Fibroblast of lung (primary cell): ENCODE measurements around the gene MTG2. TPM values are rescaled to one million over a fixed set of nuclear protein-coding genes. Genes with fewer than 3 reads are reported as not detected.

Experiments
- DNase-seq, 2 donors: peaks; one replicate each; pipeline versions ENCODE4 v3.0.0 to v3.0.0-alpha.2; 2010; ENCODE audit warnings: low read depth in 2 of 2
- H2AFZ ChIP-seq: 2 replicates; pipeline ENCODE4 v1.5.1; 2012; ENCODE audit warnings: low read length, control low read depth, inconsistent platforms
- H3K27ac ChIP-seq: 2 replicates; pipeline ENCODE4 v1.5.1; 2011; ENCODE audit warnings: low read length, control low read depth; ENCODE audit not compliant: insufficient read depth
- H3K27me3 ChIP-seq: 2 replicates; pipeline ENCODE4 v1.5.1; 2011; ENCODE audit warnings: mild to moderate bottlenecking, low read length; ENCODE audit not compliant: control insufficient read depth, insufficient read depth
- H3K36me3 ChIP-seq: 2 replicates; pipeline ENCODE4 v1.5.1; 2011; ENCODE audit warnings: low read length; ENCODE audit not compliant: control insufficient read depth, insufficient read depth
- H3K4me1 ChIP-seq: 2 replicates; pipeline ENCODE4 v1.5.1; 2011; ENCODE audit warnings: low read length; ENCODE audit not compliant: control insufficient read depth, insufficient read depth; ENCODE audit errors: extremely low read depth
- H3K4me2 ChIP-seq: 2 replicates; pipeline ENCODE4 v1.5.1; 2011; ENCODE audit warnings: low read length, control low read depth; ENCODE audit not compliant: insufficient read depth; ENCODE audit errors: extremely low read depth
- H3K4me3 ChIP-seq, 4 experiments: fragments of 200-600 bp in 1 of 4; sonication (generic) in 1 of 4; replicated peaks in 1 of 4; 2 replicates each; pipeline ENCODE4 v1.5.1; 2011 to 2016; ENCODE audit warnings: low read length in 4 of 4, low read depth in 3 of 4, mild to moderate bottlenecking in 3 of 4, control low read depth in 2 of 4, inconsistent platforms in 1 of 4, mixed read lengths in 1 of 4; ENCODE audit not compliant: insufficient read depth in 1 of 4; ENCODE audit errors: control extremely low read depth in 1 of 4
- H3K79me2 ChIP-seq: 2 replicates; pipeline ENCODE4 v1.5.1; 2012; ENCODE audit warnings: mild to moderate bottlenecking, low read length, inconsistent platforms; ENCODE audit not compliant: control insufficient read depth, insufficient read depth
- H3K9ac ChIP-seq: 2 replicates; pipeline ENCODE4 v1.5.1; 2011; ENCODE audit warnings: mild to moderate bottlenecking, low read length, control low read depth; ENCODE audit not compliant: insufficient read depth
- H3K9me3 ChIP-seq: 2 replicates; pipeline ENCODE4 v1.5.1; 2012; ENCODE audit warnings: low read depth, low read length; ENCODE audit not compliant: control insufficient read depth, insufficient read depth
- H4K20me1 ChIP-seq: 2 replicates; pipeline ENCODE4 v1.5.1; 2011; ENCODE audit warnings: low read length; ENCODE audit not compliant: control insufficient read depth, insufficient read depth; ENCODE audit errors: extremely low read depth
- EZH2 ChIP-seq: IDR thresholded peaks from 2 replicates; pipeline ENCODE4 v1.5.1; 2012; ENCODE audit warnings: low read length, control low read depth, mild to moderate bottlenecking; ENCODE audit errors: missing control alignments
- polyA plus RNA-seq, 2 donors: library from polyadenylated mRNA; depleted of rRNA in 1 of 2; stranded (reverse) in 1 of 2; unstranded in 1 of 2; fragments of >200 nt; gene quantifications; 2 replicates each; pipeline ENCODE4 v1.2.1, GENCODE V29; 2011 to 2012; ENCODE audit warnings: missing spikeins in 1 of 2
- total RNA-seq: library from RNA; depleted of rRNA; stranded (reverse); fragments of >200 nt; gene quantifications from 2 replicates; pipeline ENCODE4 v1.2.1, GENCODE V29; 2014
- TF ChIP-seq, protein P1 (sequence below), 2 donors: IDR thresholded peaks in 1 of 2; conservative IDR thresholded peaks in 1 of 2; 1 replicate in 1 of 2; 2 replicates in 1 of 2; pipeline ENCODE4 v1.5.1; 2011 to 2012; ENCODE audit warnings: low read length in 2 of 2, control low read depth in 1 of 2, inconsistent platforms in 1 of 2, low read depth in 1 of 2, mild to moderate bottlenecking in 1 of 2

The MTG2 gene
- total and polyA plus RNA-seq, 2 donors (not counting 1 experiment from before 2014, with no cell fraction given): 16.5 to 17.5 TPM

GRCh38 chr20:62136283-62137091 lies 46.3 kb upstream of the MTG2 start:
- H3K4me3 ChIP-seq: no peak overlapping the region
- H2AFZ ChIP-seq: no peak overlapping the region
- H3K4me2 ChIP-seq: no peak overlapping the region
- peaks cover 35% of the 10 kb centered on the region for H3K36me3 ChIP-seq
- H3K27ac ChIP-seq: no peak overlapping the region
- DNase-seq: peak; percentile 54 to 72
- TF ChIP-seq, protein P1, sequence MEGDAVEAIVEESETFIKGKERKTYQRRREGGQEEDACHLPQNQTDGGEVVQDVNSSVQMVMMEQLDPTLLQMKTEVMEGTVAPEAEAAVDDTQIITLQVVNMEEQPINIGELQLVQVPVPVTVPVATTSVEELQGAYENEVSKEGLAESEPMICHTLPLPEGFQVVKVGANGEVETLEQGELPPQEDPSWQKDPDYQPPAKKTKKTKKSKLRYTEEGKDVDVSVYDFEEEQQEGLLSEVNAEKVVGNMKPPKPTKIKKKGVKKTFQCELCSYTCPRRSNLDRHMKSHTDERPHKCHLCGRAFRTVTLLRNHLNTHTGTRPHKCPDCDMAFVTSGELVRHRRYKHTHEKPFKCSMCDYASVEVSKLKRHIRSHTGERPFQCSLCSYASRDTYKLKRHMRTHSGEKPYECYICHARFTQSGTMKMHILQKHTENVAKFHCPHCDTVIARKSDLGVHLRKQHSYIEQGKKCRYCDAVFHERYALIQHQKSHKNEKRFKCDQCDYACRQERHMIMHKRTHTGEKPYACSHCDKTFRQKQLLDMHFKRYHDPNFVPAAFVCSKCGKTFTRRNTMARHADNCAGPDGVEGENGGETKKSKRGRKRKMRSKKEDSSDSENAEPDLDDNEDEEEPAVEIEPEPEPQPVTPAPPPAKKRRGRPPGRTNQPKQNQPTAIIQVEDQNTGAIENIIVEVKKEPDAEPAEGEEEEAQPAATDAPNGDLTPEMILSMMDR (conservative IDR thresholded peaks at IDR 0.05 in 1 of 2, IDR thresholded peaks at IDR 0.05 in 1 of 2; ENCODE audit: low read depth in 1 of 2, low read length in 2 of 2): peak; percentile 73 to 79
- TF ChIP-seq EZH2: no peak
- no peak overlapping the region for H3K9ac ChIP-seq
- H3K27me3 ChIP-seq: no peaks in the 10 kb centered on the region
- H3K4me1 ChIP-seq: peaks cover 6% of the 10 kb centered on the region
- H3K79me2 ChIP-seq: peaks cover 30% of the 10 kb centered on the region
- H4K20me1 ChIP-seq: peaks cover 2% of the 10 kb centered on the region
- H3K9me3 ChIP-seq: no peaks in the 10 kb centered on the region

GRCh38 chr20:62137092-62137384 lies 45.8 kb upstream of the MTG2 start:
- H3K27me3 ChIP-seq: no peaks in the 10 kb centered on the region
- peaks cover 6% of the 10 kb centered on the region for H3K4me1 ChIP-seq
- H2AFZ ChIP-seq: no peak overlapping the region
- H3K36me3 ChIP-seq: peaks cover 31% of the 10 kb centered on the region
- no peak overlapping the region for H3K4me2 ChIP-seq
- DNase-seq: no peak
- TF ChIP-seq EZH2: no peak
- H3K27ac ChIP-seq: no peak overlapping the region
- peaks cover 2% of the 10 kb centered on the region for H4K20me1 ChIP-seq
- no peak overlapping the region for H3K4me3 ChIP-seq
- no peak overlapping the region for H3K9ac ChIP-seq
- no peaks in the 10 kb centered on the region for H3K9me3 ChIP-seq
- peaks cover 35% of the 10 kb centered on the region for H3K79me2 ChIP-seq

- no peaks in the 10 kb centered on the region for H3K9me3 ChIP-seq
- no peak for TF ChIP-seq EZH2
- H3K4me3 ChIP-seq: no peak overlapping the region
- peaks cover 2% of the 10 kb centered on the region for H4K20me1 ChIP-seq
- peaks cover 41% of the 10 kb centered on the region for H3K79me2 ChIP-seq
- no peak overlapping the region for H2AFZ ChIP-seq
- no peak overlapping the region for H3K27ac ChIP-seq
- H3K4me1 ChIP-seq: peaks cover 6% of the 10 kb centered on the region
- no peak overlapping the region for H3K9ac ChIP-seq
- peaks cover 28% of the 10 kb centered on the region for H3K36me3 ChIP-seq
- DNase-seq: no peak
- no peaks in the 10 kb centered on the region for H3K27me3 ChIP-seq
- H3K4me2 ChIP-seq: no peak overlapping the region
Observed at GRCh38 chr20:62137478-62138203, 45.2 kb upstream of the MTG2 start.

DNA sequence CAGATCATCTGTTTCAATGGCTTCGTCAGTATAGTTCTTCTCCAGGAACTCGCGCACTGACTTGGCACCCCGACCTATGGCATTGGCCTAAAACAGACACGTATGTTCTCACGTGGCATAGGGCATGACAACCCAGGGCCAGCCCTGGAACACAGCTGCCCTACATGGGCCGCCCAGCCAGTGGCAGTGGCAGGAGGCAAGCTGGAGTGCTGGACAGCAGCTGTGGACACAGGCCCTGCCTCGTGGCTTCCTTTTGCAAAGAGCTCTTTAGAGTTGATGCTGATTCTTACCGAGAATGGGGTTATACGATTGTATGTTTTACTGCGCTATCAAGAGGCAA lies 44.7 kb upstream of the MTG2 start:
- no peaks in the 10 kb centered on the region for H3K9me3 ChIP-seq
- no peak overlapping the region for H3K9ac ChIP-seq
- H4K20me1 ChIP-seq: peaks cover 2% of the 10 kb centered on the region
- H3K4me3 ChIP-seq: no peak overlapping the region
- peaks cover 6% of the 10 kb centered on the region for H3K4me1 ChIP-seq
- H3K27ac ChIP-seq: no peak overlapping the region
- H3K36me3 ChIP-seq: peaks cover 26% of the 10 kb centered on the region
- peaks cover 46% of the 10 kb centered on the region for H3K79me2 ChIP-seq
- H3K27me3 ChIP-seq: no peaks in the 10 kb centered on the region
- no peak overlapping the region for H3K4me2 ChIP-seq
- no peak for TF ChIP-seq EZH2
- no peak overlapping the region for H2AFZ ChIP-seq
- no peak for DNase-seq
